Astrocyte (in vitro differentiated cells and primary cell): ENCODE results near the gene UBE4A. TPM values are rescaled to one million over a fixed set of nuclear protein-coding genes. Genes with fewer than 3 reads are reported as not detected.

Source experiments
- DNase-seq: peaks from one replicate; pipeline ENCODE4 v3.0.0-alpha.2; 2010; ENCODE audit warnings: low read depth
- FAIRE-seq: peaks from 2 replicates; lab custom pipeline; 2011; peaks lifted over from hg19 to GRCh38; lab: Jason Lieb, UNC
- H2AFZ ChIP-seq: 2 replicates; pipeline ENCODE4 v1.6.0; 2012; ENCODE audit warnings: low read depth, low read length, inconsistent platforms
- H3K27ac ChIP-seq: 2 replicates; pipeline ENCODE4 v1.5.1; 2011; ENCODE audit warnings: low read depth, low read length, inconsistent platforms
- H3K27me3 ChIP-seq: 2 replicates; pipeline ENCODE4 v1.6.0; 2011; ENCODE audit warnings: low read length, inconsistent platforms; ENCODE audit not compliant: insufficient read depth
- H3K36me3 ChIP-seq: 2 replicates; pipeline ENCODE4 v1.5.1; 2011; ENCODE audit warnings: low read length, inconsistent platforms; ENCODE audit not compliant: insufficient read depth
- H3K4me1 ChIP-seq: 2 replicates; pipeline ENCODE4 v1.5.1; 2011; ENCODE audit warnings: low read length, inconsistent platforms; ENCODE audit not compliant: insufficient read depth
- H3K4me2 ChIP-seq: 2 replicates; pipeline ENCODE4 v1.6.0; 2012; ENCODE audit warnings: low read length, inconsistent platforms
- H3K4me3 ChIP-seq: 2 replicates; pipeline ENCODE4 v1.5.1; 2011; ENCODE audit warnings: low read depth, mild to moderate bottlenecking, low read length, inconsistent platforms; ENCODE audit not compliant: insufficient read depth
- H3K79me2 ChIP-seq: 2 replicates; pipeline ENCODE4 v1.6.0; 2012; ENCODE audit warnings: mild to moderate bottlenecking, low read length, inconsistent platforms; ENCODE audit not compliant: insufficient read depth
- H3K9ac ChIP-seq: 2 replicates; pipeline ENCODE4 v1.6.0; 2012; ENCODE audit warnings: mild to moderate bottlenecking, low read length, inconsistent platforms
- H3K9me3 ChIP-seq: 2 replicates; pipeline ENCODE4 v1.5.1; 2012; ENCODE audit warnings: low read depth, mild to moderate bottlenecking, low read length, inconsistent platforms; ENCODE audit not compliant: insufficient read depth
- H4K20me1 ChIP-seq: 2 replicates; pipeline ENCODE4 v1.6.0; 2012; ENCODE audit warnings: low read length, inconsistent platforms; ENCODE audit not compliant: insufficient read depth
- H3K27ac Mint-ChIP-seq: one replicate; pipeline ENCODE4 v1.8.0; 2021; ENCODE audit warnings: mild to moderate bottlenecking, mixed read lengths; ENCODE audit not compliant: unreplicated experiment
- H3K27me3 Mint-ChIP-seq: one replicate; pipeline ENCODE4 v1.8.0; 2021; ENCODE audit warnings: low read depth, mixed read lengths; ENCODE audit not compliant: unreplicated experiment
- H3K36me3 Mint-ChIP-seq: one replicate; pipeline ENCODE4 v1.8.0; 2021; ENCODE audit warnings: low read depth, mixed read lengths; ENCODE audit not compliant: unreplicated experiment
- H3K4me1 Mint-ChIP-seq: one replicate; pipeline ENCODE4 v1.8.0; 2021; ENCODE audit warnings: low read depth, mixed read lengths; ENCODE audit not compliant: unreplicated experiment
- H3K4me3 Mint-ChIP-seq: one replicate; pipeline ENCODE4 v1.8.0; 2021; ENCODE audit warnings: mild to moderate bottlenecking, moderate library complexity, mixed read lengths; ENCODE audit not compliant: unreplicated experiment
- H3K9me3 Mint-ChIP-seq: one replicate; pipeline ENCODE4 v1.8.0; 2021; ENCODE audit warnings: mild to moderate bottlenecking, mixed read lengths; ENCODE audit not compliant: unreplicated experiment
- CTCF ChIP-seq: IDR thresholded peaks from 2 replicates; pipeline ENCODE4 v1.5.1; 2011; ENCODE audit warnings: low read depth, mild to moderate bottlenecking, inconsistent platforms, low read length, moderate library complexity; ENCODE audit not compliant: insufficient read depth
- EZH2 ChIP-seq: IDR thresholded peaks from 2 replicates; pipeline ENCODE4 v1.6.1; 2012; ENCODE audit warnings: mild to moderate bottlenecking, low read length, inconsistent platforms; ENCODE audit not compliant: insufficient read depth
- total RNA-seq: library from RNA; stranded (reverse); gene quantifications from 2 replicates; pipeline ENCODE4 v1.2.1, GENCODE V29; 2021

UBE4A gene
- total RNA-seq, 1 donor from 2014 or later: 38.8 TPM

GRCh38 chr11:118447423-118447822 is 88.0 kb downstream of the UBE4A start:
- Histone ChIP-seq H3K4me3 (no peak overlapping the region), H3K4me2 (no peak overlapping the region), H4K20me1 (peaks cover 93% of the 10 kb centered on the region), H3K27ac (no peak overlapping the region), H3K9me3 (no peaks in the 10 kb centered on the region), H3K79me2 (peaks cover 100% of the 10 kb centered on the region), H3K27me3 (no peaks in the 10 kb centered on the region), H3K36me3 (no peaks in the 10 kb centered on the region), H3K4me1 (peaks cover 5% of the 10 kb centered on the region), H3K9ac (no peak overlapping the region), H2AFZ (no peak overlapping the region)
- no peaks in the 10 kb centered on the region for H3K9me3 Mint-ChIP-seq
- TF ChIP-seq CTCF: no peak
- TF ChIP-seq EZH2: no peak
- H3K4me1 Mint-ChIP-seq: peaks cover 23% of the 10 kb centered on the region
- H3K27ac Mint-ChIP-seq: no peak overlapping the region
- H3K36me3 Mint-ChIP-seq: peaks cover 5% of the 10 kb centered on the region
- H3K4me3 Mint-ChIP-seq: no peak overlapping the region
- DNase-seq: no peak
- H3K27me3 Mint-ChIP-seq: no peaks in the 10 kb centered on the region
- no peak for FAIRE-seq

- Mint-ChIP-seq H3K4me3 (no peak overlapping the region), H3K4me1 (peaks cover 16% of the 10 kb centered on the region), H3K27me3 (no peaks in the 10 kb centered on the region), H3K27ac (no peak overlapping the region), H3K9me3 (no peaks in the 10 kb centered on the region), H3K36me3 (peaks cover 5% of the 10 kb centered on the region)
- TF ChIP-seq EZH2 (no peak), CTCF (no peak)
- Histone ChIP-seq H3K27me3 (no peaks in the 10 kb centered on the region), H3K9me3 (no peaks in the 10 kb centered on the region), H3K4me1 (peaks cover 5% of the 10 kb centered on the region), H3K4me2 (peak overlapping the region; percentile 9), H2AFZ (no peak overlapping the region), H3K36me3 (no peaks in the 10 kb centered on the region), H3K9ac (no peak overlapping the region), H3K4me3 (no peak overlapping the region), H3K79me2 (peaks cover 97% of the 10 kb centered on the region), H3K27ac (no peak overlapping the region), H4K20me1 (peaks cover 91% of the 10 kb centered on the region)
- DNase-seq (peak; percentile 2), FAIRE-seq (no peak)
Measured at GRCh38 chr11:118448294-118448693, 88.9 kb downstream of the UBE4A start.

Other genes starting within 250 kb of the UBE4A start
- gene SCN4B, start 206.8 kb upstream of the UBE4A start, total RNA-seq: 0.31 and 0.89 TPM in 2 replicates
- gene SCN2B, start 183.0 kb upstream of the UBE4A start, total RNA-seq: 0.18 and 0.29 TPM in 2 replicates
- gene JAML, start 134.6 kb upstream of the UBE4A start, total RNA-seq: not detected in 2 replicates
- gene MPZL3, start 107.2 kb upstream of the UBE4A start, total RNA-seq: 8.2 and 8.5 TPM in 2 replicates
- gene MPZL2, start 95.3 kb upstream of the UBE4A start, total RNA-seq: 0.50 and 0.95 TPM in 2 replicates
- not detected in 2 replicates for gene CD3E, start 54.9 kb upstream of the UBE4A start, total RNA-seq
- gene CD3D, start 16.9 kb upstream of the UBE4A start, total RNA-seq: 0.61 TPM in 1 of 2 replicates, not detected in the other
- not detected in 2 replicates for gene CD3G, start 15.3 kb upstream of the UBE4A start, total RNA-seq
- gene ATP5MG, start 42.0 kb downstream of the UBE4A start, total RNA-seq: 182 and 194 TPM in 2 replicates
- gene KMT2A, start 76.9 kb downstream of the UBE4A start, total RNA-seq: 58.7 and 60.0 TPM in 2 replicates
- 0.43 and 0.84 TPM in 2 replicates for gene TTC36, start 167.9 kb downstream of the UBE4A start, total RNA-seq
- 18.2 and 19.0 TPM in 2 replicates for gene TMEM25, start 171.6 kb downstream of the UBE4A start, total RNA-seq
- 14.0 and 16.5 TPM in 2 replicates for gene IFT46, start 206.3 kb downstream of the UBE4A start, total RNA-seq
- 255 and 289 TPM in 2 replicates for gene ARCN1, start 212.8 kb downstream of the UBE4A start, total RNA-seq
- gene PHLDB1, start 248.0 kb downstream of the UBE4A start, total RNA-seq: 179 and 194 TPM in 2 replicates